GM18867 (cell line): Measurements from ENCODE around the gene C6orf136.

ENCODE experiments used
- ATAC-seq: cut with Tn5 transposase; IDR thresholded peaks from one replicate; pipeline ENCODE4 v1.9.1; 2021; ENCODE audit warnings: mild to moderate bottlenecking, moderate library complexity; ENCODE audit not compliant: unreplicated experiment

C6orf136 gene

DNA sequence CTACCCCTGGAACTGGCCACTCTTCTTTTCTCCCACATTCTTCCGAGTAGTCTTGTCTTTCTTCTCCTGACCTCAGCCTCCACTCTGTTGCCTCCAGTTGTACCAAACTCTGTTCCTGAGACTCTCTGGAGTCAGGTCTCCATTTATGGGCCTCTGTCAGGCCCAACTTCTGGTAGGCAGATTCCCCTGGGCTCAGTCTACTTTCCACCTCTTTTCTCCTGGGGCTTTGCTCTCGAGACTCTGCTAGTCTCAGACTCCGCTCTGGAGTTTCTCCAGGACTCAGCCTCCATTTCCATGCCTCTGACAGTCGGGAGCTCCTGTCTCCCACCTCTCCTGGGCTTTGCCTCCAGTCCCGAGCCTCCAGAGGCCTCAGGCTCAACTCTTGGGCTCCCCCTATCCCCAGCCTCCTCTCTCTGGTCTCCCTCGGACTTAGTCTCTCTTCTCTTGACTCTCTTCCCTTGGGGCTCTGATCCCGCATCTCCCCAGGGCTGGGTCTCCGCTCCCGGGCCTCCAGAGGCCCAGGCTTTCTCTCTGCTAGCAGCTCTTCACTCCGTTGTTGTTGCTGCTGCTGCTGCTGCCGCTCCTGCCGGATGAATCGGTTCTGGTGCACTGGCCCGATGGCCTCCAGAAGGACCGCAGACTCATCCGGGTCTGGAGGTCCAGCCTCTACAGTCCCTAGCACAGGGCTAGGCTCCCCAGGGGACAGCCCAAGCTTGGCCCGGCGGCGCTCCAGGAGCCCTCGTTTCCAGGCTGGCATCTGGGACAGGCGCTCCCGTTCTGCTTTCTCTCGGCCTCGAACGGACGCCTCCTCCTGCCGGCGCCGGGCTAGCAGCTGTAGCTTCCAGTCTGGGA lies 38.5 kb downstream of the C6orf136 start:
- no peak for ATAC-seq

DNA sequence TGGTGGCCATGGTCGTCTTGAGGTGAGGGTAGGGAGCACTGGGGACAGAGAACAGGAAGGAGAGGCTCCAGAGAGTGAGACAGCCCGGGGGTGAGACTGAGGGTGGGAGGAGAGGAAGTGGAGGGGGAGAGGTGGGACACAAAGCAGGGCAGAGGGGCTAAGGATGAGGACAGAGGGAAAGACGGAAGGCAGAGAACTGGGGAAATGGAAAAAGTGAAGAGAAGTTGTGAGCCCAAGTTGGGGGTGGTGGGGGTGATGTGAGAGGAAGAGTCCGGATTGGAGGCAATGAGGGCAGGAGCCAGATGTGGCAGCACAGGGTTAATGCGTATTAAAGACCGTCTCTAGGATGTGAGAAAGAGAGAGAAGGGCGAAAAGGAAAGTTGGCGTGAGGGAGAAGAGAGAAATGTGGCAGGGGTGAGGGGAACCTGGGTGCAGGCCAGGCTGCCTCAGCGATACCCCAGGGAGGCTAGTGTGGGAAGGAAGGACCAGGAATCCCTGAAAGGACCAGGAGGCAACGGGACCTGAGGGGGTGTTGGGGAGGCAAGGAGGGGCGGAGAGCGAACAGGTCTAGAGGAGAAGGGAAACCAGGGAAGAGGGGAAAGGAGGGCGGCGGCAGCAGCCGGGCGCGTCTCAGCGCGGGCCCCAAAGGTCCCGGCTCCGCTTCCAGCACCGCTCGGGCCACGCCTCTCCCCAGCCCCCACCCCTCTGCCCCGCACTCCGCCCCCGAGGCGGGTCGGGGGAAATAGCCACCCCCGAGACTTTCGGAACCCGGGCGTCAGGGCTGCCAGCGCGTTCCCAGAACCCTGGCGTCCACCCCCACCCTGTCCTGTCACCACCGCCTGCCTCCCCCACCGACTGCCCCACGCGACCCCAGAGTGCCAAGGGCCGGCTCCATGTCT lies 39.3 kb downstream of the C6orf136 start, which contains the start of gene PPP1R18:
Gene PPP1R18 (minus strand): TSS at position 637 of the 899 bp plus-strand sequence. CDS start 627 bp downstream, at position 10.
- peak; percentile 23 for ATAC-seq

DNA sequence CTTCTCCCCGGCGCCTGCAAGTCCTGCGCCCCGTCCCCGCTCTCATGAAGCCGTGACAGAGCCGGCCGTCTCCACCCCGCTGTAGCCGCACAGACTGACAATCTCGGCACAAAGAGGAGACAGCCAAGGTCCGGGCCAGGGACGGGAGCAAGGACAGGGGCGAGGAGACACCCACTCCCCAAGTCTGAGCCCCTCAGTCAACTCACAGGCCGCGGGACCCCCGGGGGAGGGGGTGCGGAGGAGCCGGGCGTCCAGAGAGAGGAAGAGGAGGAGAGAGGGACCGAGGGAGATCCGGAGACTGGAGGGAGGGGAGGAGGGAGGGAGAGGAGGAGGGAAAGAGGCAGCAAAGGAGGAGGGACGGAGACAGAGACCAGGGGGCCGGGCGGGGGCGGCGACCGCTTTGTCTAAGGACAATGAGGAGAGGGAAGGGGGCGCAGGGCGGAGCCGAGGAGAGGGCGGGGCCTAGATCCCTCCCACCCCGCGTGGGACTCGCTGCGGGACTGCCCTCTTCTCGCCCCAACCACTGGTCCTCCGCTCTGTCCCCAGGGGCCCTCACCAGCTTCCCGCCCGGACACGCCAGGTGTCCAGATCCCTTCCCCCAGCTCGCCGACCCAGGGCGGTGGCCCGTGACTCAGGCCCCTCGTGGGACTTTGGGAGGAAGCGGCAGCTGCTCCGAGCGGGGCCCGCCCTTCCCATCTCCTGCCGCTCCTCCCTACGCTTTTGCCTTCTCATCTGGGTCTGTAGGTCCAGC lies 40.1 kb downstream of the C6orf136 start:
- ATAC-seq = peak; percentile 39

DNA sequence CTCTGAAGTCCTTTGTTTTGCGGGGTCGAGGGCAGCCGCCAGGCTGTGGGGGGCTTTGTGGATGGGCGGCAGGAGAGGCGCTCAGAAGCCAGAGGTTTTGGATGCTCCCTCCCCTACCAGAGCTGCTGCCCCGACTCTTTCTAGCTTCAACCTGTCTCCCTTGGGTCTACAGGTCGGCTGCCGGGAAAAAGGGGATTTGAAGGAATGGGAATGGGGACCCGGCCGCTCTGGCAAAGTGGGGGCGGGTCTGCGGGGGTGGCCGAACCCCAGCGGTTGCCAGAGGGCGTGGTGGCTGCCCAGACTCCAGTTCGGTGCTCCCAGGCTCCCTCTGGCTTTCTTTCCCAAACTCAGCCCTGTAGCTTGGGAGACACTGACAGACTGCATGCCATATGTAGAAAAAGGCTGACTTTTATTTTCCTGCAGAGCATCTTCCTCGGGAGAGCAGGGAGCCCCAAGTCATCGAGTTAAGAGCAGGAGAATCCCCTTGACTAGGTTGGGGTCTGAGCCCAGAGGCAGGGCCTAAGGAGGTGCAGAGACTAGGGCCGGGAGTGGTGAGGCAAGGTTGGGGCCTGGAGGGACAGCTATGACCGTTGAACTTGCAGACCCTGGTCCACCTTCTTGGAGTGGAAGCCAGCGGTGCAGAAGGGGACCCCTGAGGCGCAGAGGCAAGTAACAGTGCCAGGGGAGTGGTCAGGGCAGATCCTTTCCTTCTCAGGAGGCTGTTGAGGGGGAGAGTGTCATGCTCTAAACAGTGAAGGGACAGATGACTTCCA lies 40.9 kb downstream of the C6orf136 start:
- ATAC-seq = no peak

DNA sequence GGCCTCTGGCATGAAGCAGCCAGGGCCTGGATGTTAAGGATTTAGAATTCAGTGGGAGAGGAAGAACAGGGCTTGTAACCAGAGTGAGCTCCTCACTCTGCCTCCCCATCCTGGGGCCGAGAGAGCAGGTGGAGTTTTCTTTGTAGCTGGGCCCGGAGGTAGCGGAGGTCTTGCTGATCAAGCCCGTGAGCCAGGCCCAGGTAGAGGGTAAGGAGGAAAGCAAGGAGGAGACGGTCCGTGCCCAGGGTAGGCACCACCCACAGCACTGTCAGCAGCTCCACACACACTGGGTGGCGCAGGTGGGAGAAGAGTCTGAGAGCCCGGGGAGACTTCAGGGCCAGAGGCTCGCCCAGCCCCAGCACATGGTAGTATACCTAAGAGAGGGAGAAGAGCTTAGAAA lies 41.6 kb downstream of the C6orf136 start:
- no peak for ATAC-seq

DNA sequence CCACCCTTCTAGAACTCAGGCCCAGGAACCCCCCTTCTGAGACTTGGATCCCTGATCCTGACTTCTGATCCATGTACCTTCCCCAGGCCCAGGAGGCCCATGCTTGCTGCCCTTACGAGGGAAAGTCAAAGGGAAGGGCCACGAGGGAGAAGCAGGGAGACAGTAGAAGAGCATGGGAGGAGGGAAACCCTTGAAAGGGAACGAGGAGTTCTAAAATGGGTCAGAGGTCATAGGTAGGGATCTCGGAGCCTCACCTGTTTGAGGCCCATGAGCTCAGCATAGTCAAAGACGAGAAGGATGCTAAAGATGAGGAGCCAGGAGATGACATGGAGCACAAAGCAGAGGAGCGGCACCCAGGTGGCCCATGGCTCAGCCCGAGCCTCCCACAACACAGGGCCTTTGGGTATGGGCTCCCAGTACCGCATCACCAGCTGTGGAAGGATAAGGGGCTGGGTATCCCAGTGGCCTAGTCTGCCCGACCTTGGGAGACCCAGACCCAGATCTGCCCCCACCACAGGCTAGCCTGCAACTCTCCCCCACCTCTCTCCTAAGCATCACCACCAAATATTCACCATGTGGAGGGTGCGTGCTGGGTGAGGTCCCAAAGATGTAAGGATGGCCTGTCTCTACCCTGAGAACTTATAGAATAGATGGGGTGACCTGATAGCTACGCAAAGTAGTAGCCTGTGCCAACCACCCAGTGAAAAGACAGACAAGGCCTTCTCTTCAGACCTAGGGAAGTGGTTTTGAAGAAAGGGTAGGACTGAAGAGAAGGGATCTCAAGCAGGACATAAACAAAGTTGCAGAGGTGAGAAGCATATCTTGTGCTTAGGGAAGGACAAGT lies 42.3 kb downstream of the C6orf136 start:
- no peak for ATAC-seq

DNA sequence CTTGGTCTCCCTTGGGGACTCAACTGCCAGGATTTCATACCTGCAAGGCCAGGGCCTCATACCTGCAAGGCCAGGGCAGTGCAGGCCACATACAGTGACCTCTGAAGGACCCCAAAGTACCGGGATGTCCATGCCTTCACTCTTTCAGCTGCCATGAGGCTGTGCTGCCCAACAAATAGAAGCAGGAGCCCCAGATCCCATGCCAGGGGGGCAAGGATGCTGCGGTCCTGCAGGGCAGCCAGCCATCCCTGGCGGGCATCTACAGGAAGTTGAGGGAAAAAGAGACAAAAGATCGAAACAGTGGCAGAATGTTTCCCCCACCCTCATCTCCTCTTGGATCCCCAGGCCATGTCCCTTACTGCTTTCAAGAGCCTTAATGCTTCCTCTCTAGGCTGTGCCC lies 43.1 kb downstream of the C6orf136 start:
- no peak for ATAC-seq

DNA sequence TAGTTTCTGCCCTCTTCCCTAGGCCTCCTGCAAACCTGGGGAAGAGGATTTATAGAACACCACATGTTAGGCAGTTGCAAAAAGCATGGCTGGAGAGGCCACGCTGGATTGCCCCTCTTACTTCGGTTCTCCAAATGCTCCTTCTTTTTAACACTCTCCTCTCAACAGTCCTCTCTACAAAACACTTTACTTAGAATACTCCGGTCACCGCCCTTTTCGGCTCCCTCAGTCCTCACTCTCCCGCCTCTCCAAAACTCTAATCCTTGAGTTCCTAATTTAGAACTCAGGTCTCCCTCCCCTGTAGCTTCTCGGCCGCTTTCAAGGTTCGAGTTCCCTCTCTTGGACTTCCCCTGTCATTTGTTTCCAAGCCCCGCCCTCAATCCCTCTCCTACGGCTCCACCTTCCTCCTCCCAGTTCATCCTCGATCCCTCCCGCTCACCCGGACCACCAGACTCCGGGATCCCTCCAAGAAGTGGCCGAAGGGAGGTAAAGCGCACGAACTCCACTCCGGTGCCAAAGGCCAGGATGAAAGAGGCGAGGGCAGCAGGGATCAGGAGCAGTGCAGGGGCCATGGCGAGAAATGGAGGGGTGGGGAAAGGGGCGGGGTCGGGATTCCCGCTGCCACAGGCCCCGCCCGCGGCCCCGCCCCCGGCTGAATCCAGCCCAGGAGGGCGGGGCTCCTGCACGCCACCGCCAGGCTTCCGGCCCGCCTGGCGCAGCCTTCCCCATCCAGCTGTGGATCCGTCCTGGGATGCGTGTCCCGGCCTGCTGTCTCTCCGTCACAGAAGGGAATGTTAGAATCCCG lies 43.7 kb downstream of the C6orf136 start, which contains the start of gene NRM:
Gene NRM (minus strand): TSS at position 582 of the 805 bp plus-strand sequence. CDS start 10 bp downstream, at position 572.
- peak; percentile 43 for ATAC-seq

DNA sequence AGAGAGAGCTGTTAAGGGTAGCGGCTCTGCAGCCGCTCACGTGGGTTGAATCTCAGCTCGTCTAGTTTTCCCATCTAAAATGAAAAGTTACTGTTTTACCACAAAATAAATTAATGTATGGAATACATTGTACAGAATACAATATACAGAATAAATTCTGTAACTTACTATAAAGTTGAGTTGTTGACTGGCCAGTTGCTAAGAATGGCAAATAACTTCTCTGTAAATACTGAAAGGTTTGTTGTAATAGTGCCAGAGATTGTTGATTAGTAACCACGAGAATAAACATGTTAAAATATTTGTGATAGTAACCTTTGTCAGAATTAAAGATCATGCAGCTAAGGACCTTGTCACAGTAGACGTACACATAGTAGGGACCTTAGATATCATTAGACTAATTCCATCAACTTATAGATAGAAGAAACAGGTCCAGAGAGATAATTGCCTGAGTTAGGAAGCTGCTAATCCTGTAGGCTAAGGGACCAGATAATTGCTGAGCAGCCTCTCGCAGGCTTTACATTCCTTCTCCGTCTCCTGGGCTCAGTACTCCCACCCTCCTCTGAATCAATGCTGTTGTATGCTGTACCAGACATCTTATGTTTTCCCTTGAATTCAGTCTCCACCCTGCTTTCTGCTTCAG lies 44.4 kb downstream of the C6orf136 start:
- ATAC-seq = no peak

DNA sequence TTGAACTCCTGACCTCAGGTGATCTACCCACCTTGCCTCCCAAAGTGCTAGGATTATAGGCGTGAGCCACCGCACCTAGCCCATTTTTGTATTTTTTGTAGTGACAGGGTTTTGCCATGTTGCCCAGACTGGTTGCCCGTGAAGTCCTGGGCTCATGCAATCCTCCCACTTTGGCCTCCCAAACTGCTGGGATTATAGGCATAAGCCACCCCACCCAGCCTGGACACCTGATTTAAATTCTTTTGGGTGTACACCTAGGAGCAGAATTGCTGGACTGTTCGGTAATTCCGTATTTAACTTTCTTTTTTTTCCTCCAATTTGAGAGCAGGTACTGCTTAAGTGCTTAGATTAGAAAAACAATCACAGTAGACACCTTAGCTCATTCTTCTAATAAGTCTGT lies 49.5 kb downstream of the C6orf136 start:
- ATAC-seq = no peak

DNA sequence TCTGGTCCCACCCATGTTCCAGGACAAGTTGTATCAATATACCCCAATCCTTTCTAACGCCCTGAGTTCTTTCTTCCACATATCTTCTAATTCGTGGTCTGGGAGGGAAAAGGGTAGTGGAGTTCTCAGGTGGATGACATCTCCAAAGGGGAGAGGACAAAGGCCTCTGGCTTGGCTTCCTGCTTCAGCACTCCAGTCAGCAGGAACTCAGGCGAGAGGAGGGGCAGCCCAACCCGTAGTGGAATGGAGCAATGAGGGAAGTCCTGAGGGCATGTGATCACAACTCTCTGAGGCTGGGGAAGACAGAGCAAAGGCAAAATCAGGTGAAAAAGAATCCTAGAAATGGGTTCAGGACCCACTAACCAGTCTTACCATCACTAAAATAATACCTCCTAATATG lies 53.4 kb downstream of the C6orf136 start:
- ATAC-seq = no peak
